ENCODE measurements around the gene EXT2.

- TF ChIP-seq, protein P1, sequence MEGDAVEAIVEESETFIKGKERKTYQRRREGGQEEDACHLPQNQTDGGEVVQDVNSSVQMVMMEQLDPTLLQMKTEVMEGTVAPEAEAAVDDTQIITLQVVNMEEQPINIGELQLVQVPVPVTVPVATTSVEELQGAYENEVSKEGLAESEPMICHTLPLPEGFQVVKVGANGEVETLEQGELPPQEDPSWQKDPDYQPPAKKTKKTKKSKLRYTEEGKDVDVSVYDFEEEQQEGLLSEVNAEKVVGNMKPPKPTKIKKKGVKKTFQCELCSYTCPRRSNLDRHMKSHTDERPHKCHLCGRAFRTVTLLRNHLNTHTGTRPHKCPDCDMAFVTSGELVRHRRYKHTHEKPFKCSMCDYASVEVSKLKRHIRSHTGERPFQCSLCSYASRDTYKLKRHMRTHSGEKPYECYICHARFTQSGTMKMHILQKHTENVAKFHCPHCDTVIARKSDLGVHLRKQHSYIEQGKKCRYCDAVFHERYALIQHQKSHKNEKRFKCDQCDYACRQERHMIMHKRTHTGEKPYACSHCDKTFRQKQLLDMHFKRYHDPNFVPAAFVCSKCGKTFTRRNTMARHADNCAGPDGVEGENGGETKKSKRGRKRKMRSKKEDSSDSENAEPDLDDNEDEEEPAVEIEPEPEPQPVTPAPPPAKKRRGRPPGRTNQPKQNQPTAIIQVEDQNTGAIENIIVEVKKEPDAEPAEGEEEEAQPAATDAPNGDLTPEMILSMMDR (IDR thresholded peaks at IDR 0.05; ENCODE audit: low read depth, low read length): no peak
- no peak for TF ChIP-seq EZH2phosphoT487 (IDR thresholded peaks at IDR 0.05; ENCODE audit: low read depth)
Measured at GRCh38 chr11:44180107-44180506, 84.6 kb downstream of the EXT2 start.

Measured in OCI-LY3 (cell line).